Measurements from ENCODE around the gene HELT.

The HELT gene

GRCh38 chr4:185004562-185005218 lies 13.6 kb upstream of the HELT start:
- no peak for DNase-seq

- peak; percentile 33 to 47 for DNase-seq
These were observed 13.0 kb upstream of the HELT start for GRCh38 chr4:185005219-185005819.

GRCh38 chr4:185011408-185011807 lies 6.9 kb upstream of the HELT start:
- no peak for DNase-seq

DNA sequence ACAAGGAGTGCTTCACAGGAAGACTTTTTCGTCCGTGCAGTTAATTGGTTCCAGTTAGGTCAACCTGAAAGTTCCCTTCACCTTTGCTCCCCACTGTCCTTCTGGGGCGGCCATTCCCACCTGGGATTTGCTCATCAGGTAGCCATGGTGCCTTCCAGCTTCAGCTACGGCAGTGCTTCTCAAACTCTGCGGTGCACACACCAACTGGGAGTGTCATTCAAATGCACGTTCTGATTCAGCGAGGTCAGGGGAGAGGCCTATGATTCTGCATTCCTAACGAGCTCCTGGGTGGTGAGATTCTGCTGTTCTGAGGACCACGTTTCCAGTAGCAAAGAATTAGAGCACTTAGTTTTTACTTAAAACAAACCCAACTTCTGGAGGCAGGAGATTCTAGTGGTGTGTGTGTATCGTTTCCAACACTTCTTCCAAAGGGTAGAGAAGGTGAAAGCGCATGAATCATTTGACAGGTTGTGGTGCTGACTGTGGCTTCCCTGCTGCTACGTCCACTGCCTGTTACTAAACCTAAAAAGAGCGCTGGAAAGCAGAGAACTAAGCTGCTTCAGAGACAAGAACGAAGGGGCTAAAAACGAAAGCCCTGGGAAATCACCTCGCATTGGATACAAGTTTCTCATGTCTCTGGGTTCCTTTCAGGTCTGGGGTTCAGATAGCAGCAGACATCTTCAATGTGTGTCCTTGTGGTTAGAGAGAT lies 4.7 kb upstream of the HELT start:
- DNase-seq, result no peak

DNA sequence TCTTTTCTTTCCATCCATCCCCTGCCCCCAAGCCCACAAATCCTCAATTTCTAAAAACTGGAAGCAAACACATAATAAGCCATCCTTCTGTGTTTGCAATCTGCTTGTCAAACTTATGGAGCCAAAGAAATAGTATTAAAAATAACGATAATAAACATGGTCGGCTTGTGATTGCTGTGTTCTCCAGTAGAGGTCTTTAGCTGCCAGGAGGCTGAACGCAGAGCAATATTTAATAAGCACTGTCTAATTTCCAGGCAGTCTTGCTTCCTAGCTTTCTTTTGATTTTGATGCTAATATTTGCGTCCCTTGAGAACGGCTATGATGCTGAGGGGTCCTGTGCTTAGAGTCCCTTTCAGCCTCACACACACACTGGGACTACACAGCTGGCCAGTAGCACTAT lies 3.2 kb upstream of the HELT start:
- DNase-seq, result no peak

DNA sequence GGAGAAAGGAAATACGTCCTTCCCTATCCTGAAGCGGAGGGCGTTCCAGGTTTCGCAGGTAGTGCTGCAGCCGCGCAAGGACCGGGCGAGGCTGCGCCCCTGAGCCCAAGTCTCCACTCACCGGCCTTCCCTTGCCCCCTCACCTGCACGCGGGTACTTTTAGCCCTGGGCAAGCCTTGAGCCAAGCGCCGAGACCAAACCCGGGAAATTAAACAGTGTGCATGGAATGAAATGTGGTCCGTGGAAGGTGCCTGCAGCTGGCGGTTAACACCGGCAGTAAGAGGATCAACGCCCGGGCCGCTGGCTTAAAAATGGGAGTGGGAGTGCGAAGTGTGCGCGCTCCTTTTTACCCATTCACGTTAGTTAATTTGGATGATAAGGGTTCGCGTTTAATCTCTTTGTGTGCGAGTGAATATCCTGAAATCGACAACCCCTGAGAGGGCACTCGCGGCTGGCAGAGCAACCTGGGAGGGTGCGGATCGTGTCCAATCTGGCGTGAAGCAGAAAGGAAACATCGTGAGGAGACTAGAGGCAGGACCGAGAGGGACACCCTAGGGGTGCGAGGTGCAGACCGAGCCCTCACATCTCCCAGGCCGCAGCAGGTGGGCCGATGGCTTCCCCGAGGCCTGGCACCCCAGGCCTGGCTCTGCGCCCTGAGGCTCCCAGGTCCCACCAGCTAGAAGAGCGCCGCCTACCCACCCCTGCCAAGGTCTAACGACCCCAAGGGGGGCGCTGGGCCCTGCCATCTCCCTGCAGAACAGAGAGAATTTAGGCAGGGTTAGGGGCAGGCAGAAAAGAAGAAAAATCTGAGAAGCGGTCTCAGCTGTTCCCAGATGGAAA lies 2.0 kb upstream of the HELT start:
- no peak for DNase-seq

GRCh38 chr4:185016946-185017758 lies 1.1 kb upstream of the HELT start:
- no peak for DNase-seq

DNA sequence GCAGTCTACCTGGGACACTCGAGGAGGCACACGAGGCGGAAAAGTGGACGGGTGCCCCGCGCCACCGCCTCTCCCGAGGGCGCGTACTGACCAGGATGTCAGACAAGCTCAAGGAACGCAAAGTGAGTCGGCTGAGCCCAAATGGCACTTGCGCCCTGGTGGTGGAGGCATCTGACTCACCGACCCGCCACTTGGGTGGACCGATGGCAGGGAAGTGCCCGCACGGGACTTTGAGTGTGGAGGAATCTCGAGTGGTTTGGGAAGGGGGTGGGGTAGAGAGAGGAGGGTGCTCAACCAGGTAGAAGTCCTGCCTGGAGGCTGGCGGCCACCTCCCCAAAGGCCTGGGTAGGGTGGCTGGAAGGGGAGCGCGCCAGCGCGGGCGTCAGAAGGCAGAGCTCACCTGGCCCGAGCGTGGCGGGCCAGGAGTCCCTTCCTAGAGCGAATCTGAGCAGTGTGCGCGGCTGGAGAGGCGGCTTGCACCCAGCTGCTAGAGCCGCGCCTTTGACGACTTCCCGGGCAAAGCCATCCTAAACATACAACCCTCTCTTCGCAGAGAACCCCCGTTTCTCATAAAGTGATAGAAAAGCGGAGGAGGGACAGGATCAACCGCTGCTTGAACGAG lies 655 bp downstream of the HELT start:
- no peak for DNase-seq

DNA sequence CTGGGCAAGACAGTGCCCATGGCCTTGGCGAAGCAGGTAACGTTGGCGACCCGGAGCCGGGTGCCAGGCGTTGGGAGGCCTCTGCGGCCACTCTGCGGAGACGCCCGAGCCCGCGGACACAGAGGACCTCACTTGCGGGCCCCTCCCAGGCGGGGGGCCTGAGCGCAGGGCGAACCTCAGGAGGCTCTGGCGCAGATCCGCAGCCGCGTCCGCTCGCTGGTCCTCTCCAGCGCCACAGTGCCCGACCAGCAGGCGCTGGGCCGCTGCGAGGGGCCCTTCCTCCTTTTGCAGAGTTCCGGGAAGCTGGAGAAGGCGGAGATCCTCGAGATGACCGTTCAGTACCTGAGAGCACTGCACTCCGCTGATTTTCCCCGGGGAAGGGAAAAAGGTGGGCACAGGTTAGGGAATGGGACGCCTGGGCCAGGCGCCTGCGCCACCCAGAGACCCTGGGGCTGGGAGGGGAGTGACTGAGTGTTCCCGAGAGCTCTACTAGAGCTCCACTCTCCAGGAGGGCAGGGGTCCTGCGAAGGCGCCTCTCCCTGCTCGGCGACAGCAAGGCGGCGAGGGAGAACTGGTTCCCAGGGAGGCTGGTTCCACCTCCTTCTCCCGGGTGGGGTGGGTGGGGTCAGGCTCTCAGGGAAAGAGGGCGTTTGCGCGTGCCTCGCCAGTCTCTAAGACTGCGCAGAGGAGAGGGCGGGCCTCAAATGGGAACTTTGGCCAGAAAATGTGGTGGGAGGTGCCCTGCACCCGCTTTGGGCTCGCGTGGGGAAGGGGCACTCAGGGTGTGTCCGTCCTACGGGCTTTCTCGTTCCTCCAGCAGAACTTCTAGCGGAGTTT lies 1.4 kb downstream of the HELT start:
- DNase-seq, result no peak

DNA sequence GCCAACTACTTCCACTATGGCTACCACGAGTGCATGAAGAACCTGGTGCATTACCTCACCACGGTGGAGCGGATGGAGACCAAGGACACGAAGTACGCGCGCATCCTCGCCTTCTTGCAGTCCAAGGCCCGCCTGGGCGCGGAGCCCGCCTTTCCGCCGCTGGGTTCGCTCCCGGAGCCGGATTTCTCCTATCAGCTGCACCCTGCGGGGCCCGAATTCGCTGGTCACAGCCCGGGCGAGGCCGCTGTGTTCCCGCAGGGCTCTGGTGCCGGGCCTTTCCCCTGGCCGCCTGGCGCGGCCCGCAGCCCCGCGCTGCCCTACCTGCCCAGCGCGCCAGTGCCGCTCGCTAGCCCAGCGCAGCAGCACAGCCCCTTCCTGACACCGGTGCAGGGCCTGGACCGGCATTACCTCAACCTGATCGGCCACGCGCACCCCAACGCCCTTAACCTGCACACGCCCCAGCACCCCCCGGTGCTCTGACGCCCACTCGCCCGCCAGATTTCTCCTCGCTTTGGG lies 2.1 kb downstream of the HELT start:
- no peak for DNase-seq

- DNase-seq, result no peak
These were observed 2.8 kb downstream of the HELT start for GRCh38 chr4:185020863-185021761.

- no peak for DNase-seq
These were observed 5.2 kb downstream of the HELT start for GRCh38 chr4:185023471-185023870.

GRCh38 chr4:185028625-185029024 lies 10.3 kb downstream of the HELT start:
- DNase-seq, result no peak

- DNase-seq, result no peak
These were observed 13.3 kb downstream of the HELT start for GRCh38 chr4:185031611-185032010.

- no peak for DNase-seq
These were observed 14.8 kb downstream of the HELT start for GRCh38 chr4:185033072-185033471.

DNA sequence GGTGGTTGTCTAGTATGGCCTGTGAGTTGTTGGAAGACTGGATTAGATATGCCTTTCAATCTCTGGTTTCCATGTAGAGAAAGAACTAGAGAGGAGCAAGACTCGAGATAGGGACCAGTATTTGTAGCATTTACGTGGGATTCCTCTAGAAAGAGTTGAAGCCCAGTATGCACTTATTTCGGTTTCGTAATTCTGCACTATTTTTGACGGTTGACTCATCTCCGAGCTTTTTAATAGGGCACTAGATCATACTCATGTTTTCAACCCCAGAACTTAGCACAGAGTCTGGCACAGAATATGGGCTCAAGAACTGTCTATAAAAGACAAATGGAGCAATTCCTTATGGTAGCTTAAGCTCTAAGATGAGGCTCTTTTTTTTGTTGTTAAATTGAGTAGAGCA lies 15.7 kb downstream of the HELT start:
- DNase-seq, result no peak

DNA sequence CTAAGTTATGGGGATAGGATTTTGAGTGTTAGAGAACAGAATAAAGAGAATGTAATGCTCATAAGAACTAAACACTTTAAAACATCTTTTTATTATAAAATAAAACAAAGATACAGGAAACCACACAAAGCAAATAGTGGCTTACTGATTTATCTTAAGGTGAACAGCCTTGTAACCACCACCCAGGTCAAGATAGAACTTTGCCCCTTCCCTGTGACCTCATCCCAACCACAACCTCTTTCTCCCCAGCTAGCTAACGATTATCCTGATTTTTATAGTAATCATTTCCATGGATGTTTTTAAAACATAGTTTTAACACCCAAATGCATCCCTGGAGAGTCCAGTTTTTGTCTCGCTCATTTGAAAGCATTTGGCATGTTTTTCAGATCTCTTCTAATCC lies 17.0 kb downstream of the HELT start:
- DNase-seq, result no peak

GRCh38 chr4:185036019-185036418 lies 17.7 kb downstream of the HELT start:
- no peak for DNase-seq

DNA sequence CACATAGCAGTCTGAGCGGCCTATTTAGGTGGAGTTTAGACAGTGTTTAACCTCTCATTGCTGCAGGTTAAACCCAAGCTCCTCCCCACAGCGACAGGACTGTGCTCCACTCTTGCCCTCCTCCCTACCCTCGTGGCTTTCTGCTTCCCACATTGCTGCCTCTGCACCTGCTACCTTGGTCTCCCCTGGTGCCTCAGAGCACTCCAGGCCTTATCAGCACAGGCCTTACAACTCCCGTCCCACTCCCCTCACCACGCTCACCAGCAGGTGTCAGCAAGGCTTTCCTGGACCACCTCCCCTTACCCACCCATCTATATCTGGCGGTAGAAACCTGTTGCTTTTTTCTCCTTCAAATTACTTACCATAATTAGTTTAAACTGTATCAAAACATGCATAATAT lies 18.6 kb downstream of the HELT start:
- no peak for DNase-seq
